Testis (tissue), 2 donors: ENCODE data around the gene RNF31.

Experiments used
- POLR2A ChIP-seq: fragments of 450-650 bp; IDR thresholded peaks from one replicate; pipeline ENCODE4 v1.6.1; 2017; ENCODE audit warnings: antibody characterized with exemption, mild to moderate bottlenecking, moderate library complexity
- TF ChIP-seq, protein P1 (sequence below), 3 experiments: fragments of 450-650 bp in 2 of 3; fragments of 200-600 bp in 1 of 3; sonication (generic) in 1 of 3; IDR thresholded peaks; one replicate each; pipeline ENCODE4 v1.5.1; 2016 to 2019; ENCODE audit warnings: antibody characterized with exemption in 3 of 3, mild to moderate bottlenecking in 2 of 3, moderate library complexity in 1 of 3

DNA sequence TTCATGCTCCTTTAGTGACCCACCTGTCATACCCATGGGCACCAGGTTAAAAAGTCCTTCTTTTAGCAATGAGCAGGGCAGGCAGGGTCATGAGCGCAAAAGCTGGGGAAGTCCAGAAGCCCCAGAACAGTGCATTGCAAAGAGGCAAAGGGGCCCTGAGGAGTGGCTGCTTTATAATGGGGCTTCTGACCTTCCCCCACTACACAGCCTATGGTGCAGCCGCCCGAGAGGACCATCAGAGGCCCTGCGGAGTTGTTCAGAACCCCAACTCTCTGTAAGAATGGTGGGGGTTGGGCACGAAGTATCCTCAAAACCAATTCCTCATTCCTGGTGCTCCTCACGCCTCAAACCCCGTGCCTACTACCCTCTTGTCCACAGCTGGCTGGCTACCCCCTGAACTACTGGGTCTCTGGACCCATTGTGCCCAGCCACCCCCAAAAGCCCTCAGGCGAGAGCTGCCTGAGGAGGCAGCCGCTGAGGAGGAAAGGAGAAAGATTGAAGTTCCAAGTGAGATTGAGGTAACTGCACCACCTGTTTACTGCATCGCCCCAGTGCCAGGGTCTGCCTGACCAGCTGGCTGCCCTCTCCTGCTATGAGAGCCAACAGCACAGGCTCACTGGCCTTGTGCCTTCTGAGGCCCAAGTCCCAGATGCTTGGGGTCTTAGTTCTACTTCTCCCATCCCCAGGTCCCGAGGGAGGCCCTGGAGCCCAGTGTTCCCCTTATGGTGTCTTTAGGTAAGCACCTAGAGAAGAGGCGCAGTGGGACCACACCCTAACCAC, 31.3 kb downstream of the RNF31 start:
- TF ChIP-seq, protein P1, sequence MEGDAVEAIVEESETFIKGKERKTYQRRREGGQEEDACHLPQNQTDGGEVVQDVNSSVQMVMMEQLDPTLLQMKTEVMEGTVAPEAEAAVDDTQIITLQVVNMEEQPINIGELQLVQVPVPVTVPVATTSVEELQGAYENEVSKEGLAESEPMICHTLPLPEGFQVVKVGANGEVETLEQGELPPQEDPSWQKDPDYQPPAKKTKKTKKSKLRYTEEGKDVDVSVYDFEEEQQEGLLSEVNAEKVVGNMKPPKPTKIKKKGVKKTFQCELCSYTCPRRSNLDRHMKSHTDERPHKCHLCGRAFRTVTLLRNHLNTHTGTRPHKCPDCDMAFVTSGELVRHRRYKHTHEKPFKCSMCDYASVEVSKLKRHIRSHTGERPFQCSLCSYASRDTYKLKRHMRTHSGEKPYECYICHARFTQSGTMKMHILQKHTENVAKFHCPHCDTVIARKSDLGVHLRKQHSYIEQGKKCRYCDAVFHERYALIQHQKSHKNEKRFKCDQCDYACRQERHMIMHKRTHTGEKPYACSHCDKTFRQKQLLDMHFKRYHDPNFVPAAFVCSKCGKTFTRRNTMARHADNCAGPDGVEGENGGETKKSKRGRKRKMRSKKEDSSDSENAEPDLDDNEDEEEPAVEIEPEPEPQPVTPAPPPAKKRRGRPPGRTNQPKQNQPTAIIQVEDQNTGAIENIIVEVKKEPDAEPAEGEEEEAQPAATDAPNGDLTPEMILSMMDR (IDR thresholded peaks at IDR 0.05): no peak
- no peak for TF ChIP-seq POLR2A
